ENCODE results near the gene CRNKL1. TPM values are rescaled to one million over a fixed set of nuclear protein-coding genes. Genes with fewer than 3 reads are reported as not detected.

The CRNKL1 gene
- total RNA-seq, 1 experiment from 2014 or later: 20.4 TPM

- peaks cover 25 to 43% of the 10 kb centered on the region in 2 experiments for H3K36me3 ChIP-seq (ENCODE audit: control insufficient read depth in 1 of 2, insufficient read depth in 2 of 2, low read length in 2 of 2)
- POLR2A ChIA-PET: interaction anchor here (1.5 kb wide), 1 partner anchor 10 kb away, joined by 5 read pairs; the partner anchor contains the start of gene NAA20
Observed at GRCh38 chr20:20027284-20027683, 25.0 kb downstream of the CRNKL1 start.

More at GRCh38 chr20:20027284-20027683, 25.0 kb downstream of the CRNKL1 start:
- Histone ChIP-seq H2AFZ (ENCODE audit: low read depth, low read length, poor library complexity, severe bottlenecking) (no peak overlapping the region), H3K79me2 (ENCODE audit: insufficient read depth, low read length) (peaks cover 97% of the 10 kb centered on the region), H3K4me1 (ENCODE audit: control insufficient read depth in 1 of 2, insufficient read depth in 2 of 2, low read length in 2 of 2) (no peaks in the 10 kb centered on the region), H3K27ac (ENCODE audit: low read depth, low read length) (no peak overlapping the region), H3K4me2 (ENCODE audit: low read length) (no peak overlapping the region), H3K9ac (ENCODE audit: low read length) (no peak overlapping the region), H3K4me3 (replicated peaks in 1 of 2; ENCODE audit: low read depth in 1 of 2, low read length in 2 of 2) (no peak overlapping the region), H4K20me1 (ENCODE audit: insufficient read depth) (0 out of 2 replicates have a peak, but pooled peaks cover 9% of the 10 kb centered on the region), H3K9me2 (ENCODE audit: insufficient read depth) (no peaks in the 10 kb centered on the region), H3K27me3 (ENCODE audit: insufficient read depth, low read length) (no peaks in the 10 kb centered on the region), H3K9me3 (ENCODE audit: control insufficient read depth in 1 of 2, insufficient read depth in 1 of 2, low read depth in 1 of 2, low read length in 2 of 2) (no peaks in the 10 kb centered on the region)
- DNase-seq (ENCODE audit: low read depth, low spot score) (no peak), ATAC-seq (no peak)
- ChIA-PET RAD21 (ENCODE audit: low non-redundant PET in 1 of 2, low total read pairs in 2 of 2, uncharacterized antibody in 2 of 2, unreplicated experiment in 2 of 2) (no interaction called here), CTCF (no interaction called here)
- intact Hi-C loops (cut with micrococcal nuclease): no loop called here
- TF ChIP-seq POLR2AphosphoS5 (IDR thresholded peaks at IDR 0.05; ENCODE audit: low read depth, low read length) (no peak), SIN3A (IDR thresholded peaks at IDR 0.05; ENCODE audit: low read depth) (no peak), CTCF (IDR thresholded peaks at IDR 0.05 in 2 of 3, conservative IDR thresholded peaks at IDR 0.05 in 1 of 3; ENCODE audit: borderline replicate concordance in 1 of 3, insufficient read depth in 1 of 3, low read depth in 2 of 3, low read length in 2 of 3) (no peak), JUND (IDR thresholded peaks at IDR 0.05) (no peak), RAD21 (IDR thresholded peaks at IDR 0.05; ENCODE audit: low read depth) (no peak), REST (IDR thresholded peaks at IDR 0.05; ENCODE audit: low read depth) (no peak), ZBTB33 (IDR thresholded peaks at IDR 0.05; ENCODE audit: extremely low read depth, insufficient replicate concordance, low read length) (no peak), ZFX (IDR thresholded peaks at IDR 0.05) (no peak), EZH2 (IDR thresholded peaks at IDR 0.05) (no peak), ATF3 (IDR thresholded peaks at IDR 0.05) (no peak), CBX3 (IDR thresholded peaks at IDR 0.05; ENCODE audit: low read depth) (no peak), POLR2A (IDR thresholded peaks at IDR 0.05; ENCODE audit: borderline replicate concordance, extremely low read depth, insufficient read depth, insufficient read length) (no peak), ZNF274 (IDR thresholded peaks at IDR 0.05; ENCODE audit: low read depth, low read length) (no peak), YY1 (IDR thresholded peaks at IDR 0.05; ENCODE audit: extremely low read depth, insufficient replicate concordance, low read depth, low read length) (no peak), EZH2phosphoT487 (IDR thresholded peaks at IDR 0.05; ENCODE audit: borderline replicate concordance) (no peak), SP1 (IDR thresholded peaks at IDR 0.05; ENCODE audit: low read depth) (no peak), FOSL1 (IDR thresholded peaks at IDR 0.05; ENCODE audit: low read depth) (no peak), CEBPB (IDR thresholded peaks at IDR 0.05; ENCODE audit: low read depth) (no peak), ELF1 (IDR thresholded peaks at IDR 0.05; ENCODE audit: borderline replicate concordance, low read depth) (no peak), EGR1 (IDR thresholded peaks at IDR 0.05; ENCODE audit: low read depth) (no peak)
- BruUV-seq (replicated peaks): no TSS peak
